Chondrocyte (in vitro differentiated cells): ENCODE data around the gene CDK2AP2. TPM values are rescaled to one million over a fixed set of nuclear protein-coding genes. Genes with fewer than 3 reads are reported as not detected.
"Not testable (repeated sequence)": the region's sequence is repeated elsewhere in the genome, so short reads cannot be mapped to it uniquely, and the experiment has no call there.

ENCODE experiments used
- DNase-seq: peaks from one replicate; pipeline ENCODE4 v3.0.0; 2021; ENCODE audit warnings: mixed read lengths, low spot score
- H3K27ac Mint-ChIP-seq: one replicate; pipeline ENCODE4 v1.8.0; 2021; ENCODE audit warnings: mild to moderate bottlenecking, moderate library complexity, mixed read lengths; ENCODE audit not compliant: unreplicated experiment
- H3K27me3 Mint-ChIP-seq: 2 replicates; pipeline ENCODE4 v1.8.0; 2021; ENCODE audit warnings: low read depth, mixed read lengths
- H3K36me3 Mint-ChIP-seq: 2 replicates; pipeline ENCODE4 v1.8.0; 2021; ENCODE audit warnings: low read depth, mixed read lengths
- H3K4me1 Mint-ChIP-seq: 2 replicates; pipeline ENCODE4 v1.8.0; 2021; ENCODE audit warnings: low read depth, mild to moderate bottlenecking, mixed read lengths
- H3K4me3 Mint-ChIP-seq: one replicate; pipeline ENCODE4 v1.8.0; 2021; ENCODE audit warnings: mild to moderate bottlenecking, moderate library complexity, mixed read lengths; ENCODE audit not compliant: unreplicated experiment
- H3K9me3 Mint-ChIP-seq: 2 replicates; pipeline ENCODE4 v1.8.0; 2021; ENCODE audit warnings: low read depth, mixed read lengths
- total RNA-seq: library from RNA; stranded (reverse); gene quantifications from 3 replicates; pipeline ENCODE4 v1.2.1, GENCODE V29; 2021
- TF ChIP-seq, protein P1 (sequence below): fragments of 200-600 bp; sonication (generic); IDR thresholded peaks from 2 replicates; pipeline ENCODE4 v1.5.0; 2021; ENCODE audit warnings: antibody characterized with exemption, mild to moderate bottlenecking, moderate library complexity

Gene CDK2AP2
- total RNA-seq, 1 donor from 2014 or later = 42.5 TPM

- no peak overlapping the region for H3K4me3 Mint-ChIP-seq
- H3K27ac Mint-ChIP-seq = no peak overlapping the region
- H3K4me1 Mint-ChIP-seq = peaks cover 6% of the 10 kb centered on the region
- H3K36me3 Mint-ChIP-seq = peaks cover 9% of the 10 kb centered on the region
- no peaks in the 10 kb centered on the region for H3K9me3 Mint-ChIP-seq
- no peaks in the 10 kb centered on the region for H3K27me3 Mint-ChIP-seq
- DNase-seq = no peak
- TF ChIP-seq, protein P1, sequence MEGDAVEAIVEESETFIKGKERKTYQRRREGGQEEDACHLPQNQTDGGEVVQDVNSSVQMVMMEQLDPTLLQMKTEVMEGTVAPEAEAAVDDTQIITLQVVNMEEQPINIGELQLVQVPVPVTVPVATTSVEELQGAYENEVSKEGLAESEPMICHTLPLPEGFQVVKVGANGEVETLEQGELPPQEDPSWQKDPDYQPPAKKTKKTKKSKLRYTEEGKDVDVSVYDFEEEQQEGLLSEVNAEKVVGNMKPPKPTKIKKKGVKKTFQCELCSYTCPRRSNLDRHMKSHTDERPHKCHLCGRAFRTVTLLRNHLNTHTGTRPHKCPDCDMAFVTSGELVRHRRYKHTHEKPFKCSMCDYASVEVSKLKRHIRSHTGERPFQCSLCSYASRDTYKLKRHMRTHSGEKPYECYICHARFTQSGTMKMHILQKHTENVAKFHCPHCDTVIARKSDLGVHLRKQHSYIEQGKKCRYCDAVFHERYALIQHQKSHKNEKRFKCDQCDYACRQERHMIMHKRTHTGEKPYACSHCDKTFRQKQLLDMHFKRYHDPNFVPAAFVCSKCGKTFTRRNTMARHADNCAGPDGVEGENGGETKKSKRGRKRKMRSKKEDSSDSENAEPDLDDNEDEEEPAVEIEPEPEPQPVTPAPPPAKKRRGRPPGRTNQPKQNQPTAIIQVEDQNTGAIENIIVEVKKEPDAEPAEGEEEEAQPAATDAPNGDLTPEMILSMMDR = no peak
Measured at GRCh38 chr11:67490727-67491065, 17.3 kb downstream of the CDK2AP2 start.

DNA sequence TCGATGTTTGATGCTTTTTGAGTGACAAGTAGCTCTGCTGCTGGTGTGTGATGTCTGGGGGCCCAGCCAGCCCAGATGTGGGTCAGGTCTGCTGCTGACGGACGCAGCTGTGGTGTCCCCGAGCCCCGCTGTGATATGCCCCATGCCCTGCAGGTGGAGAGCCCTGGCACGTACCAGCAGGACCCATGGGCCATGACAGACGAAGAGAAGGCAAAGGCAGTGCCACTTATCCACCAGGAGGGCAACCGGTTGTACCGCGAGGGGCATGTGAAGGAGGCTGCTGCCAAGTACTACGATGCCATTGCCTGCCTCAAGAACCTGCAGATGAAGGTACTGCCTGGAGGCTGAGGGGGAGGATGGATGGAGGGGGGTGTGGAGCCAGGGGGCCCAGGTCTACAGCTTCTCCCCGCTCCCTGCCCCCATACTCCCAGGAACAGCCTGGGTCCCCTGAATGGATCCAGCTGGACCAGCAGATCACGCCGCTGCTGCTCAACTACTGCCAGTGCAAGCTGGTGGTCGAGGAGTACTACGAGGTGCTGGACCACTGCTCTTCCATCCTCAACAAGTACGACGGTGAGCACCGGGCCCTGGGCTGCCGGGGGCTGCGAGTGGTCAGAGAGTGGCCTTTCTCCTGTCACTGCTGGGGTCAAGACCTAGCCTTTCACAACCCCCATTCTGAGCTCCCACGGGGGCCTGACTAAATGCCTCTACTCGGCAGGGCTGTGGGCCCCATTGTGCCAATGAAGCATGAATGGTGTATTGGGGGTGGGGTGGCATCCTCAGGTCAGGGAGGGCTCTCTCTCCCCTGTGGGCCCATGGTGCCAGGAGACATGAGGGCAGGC lies 17.9 kb downstream of the CDK2AP2 start:
- Mint-ChIP-seq H3K27ac (no peak overlapping the region), H3K9me3 (no peaks in the 10 kb centered on the region), H3K27me3 (no peaks in the 10 kb centered on the region), H3K4me1 (peaks cover 8% of the 10 kb centered on the region), H3K36me3 (peaks cover 9% of the 10 kb centered on the region), H3K4me3 (no peak overlapping the region)
- no peak for DNase-seq
- TF ChIP-seq, protein P1 = no peak

DNA sequence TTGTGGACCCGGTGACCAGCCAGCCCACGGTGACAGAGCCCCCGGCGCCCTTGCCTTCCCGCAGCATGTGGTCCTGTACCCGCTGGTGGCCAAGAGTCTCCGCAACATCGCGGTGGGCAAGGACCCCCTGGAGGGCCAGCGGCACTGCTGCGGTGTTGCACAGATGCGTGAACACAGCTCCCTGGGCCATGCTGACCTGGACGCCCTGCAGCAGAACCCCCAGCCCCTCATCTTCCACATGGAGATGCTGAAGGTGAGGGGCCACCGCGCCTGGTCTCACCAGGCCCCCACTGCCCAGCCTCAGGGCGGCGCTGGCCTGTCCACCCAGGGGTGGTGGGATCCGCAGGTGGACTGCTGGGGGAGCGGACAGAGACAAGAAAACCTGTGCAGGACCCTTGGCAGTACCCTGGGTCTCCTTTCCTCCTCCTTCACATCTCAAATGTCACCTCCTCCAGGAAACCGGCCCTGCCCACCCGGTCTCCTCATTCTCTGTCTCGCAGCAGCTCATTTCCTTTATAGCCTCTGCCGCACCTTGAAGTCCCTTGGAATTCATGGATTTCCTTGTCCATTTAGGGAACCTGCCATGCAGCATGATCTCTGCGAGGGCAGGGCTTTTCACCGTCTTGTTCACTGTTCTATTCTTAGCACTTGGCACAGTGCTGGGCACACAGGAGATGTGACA lies 18.6 kb downstream of the CDK2AP2 start:
- H3K9me3 Mint-ChIP-seq = no peaks in the 10 kb centered on the region
- H3K27me3 Mint-ChIP-seq = no peaks in the 10 kb centered on the region
- H3K36me3 Mint-ChIP-seq = peaks cover 9% of the 10 kb centered on the region
- TF ChIP-seq, protein P1 = no peak
- H3K4me3 Mint-ChIP-seq = no peak overlapping the region
- no peak overlapping the region for H3K27ac Mint-ChIP-seq
- H3K4me1 Mint-ChIP-seq = peaks cover 15% of the 10 kb centered on the region
- DNase-seq = peak; percentile 94

DNA sequence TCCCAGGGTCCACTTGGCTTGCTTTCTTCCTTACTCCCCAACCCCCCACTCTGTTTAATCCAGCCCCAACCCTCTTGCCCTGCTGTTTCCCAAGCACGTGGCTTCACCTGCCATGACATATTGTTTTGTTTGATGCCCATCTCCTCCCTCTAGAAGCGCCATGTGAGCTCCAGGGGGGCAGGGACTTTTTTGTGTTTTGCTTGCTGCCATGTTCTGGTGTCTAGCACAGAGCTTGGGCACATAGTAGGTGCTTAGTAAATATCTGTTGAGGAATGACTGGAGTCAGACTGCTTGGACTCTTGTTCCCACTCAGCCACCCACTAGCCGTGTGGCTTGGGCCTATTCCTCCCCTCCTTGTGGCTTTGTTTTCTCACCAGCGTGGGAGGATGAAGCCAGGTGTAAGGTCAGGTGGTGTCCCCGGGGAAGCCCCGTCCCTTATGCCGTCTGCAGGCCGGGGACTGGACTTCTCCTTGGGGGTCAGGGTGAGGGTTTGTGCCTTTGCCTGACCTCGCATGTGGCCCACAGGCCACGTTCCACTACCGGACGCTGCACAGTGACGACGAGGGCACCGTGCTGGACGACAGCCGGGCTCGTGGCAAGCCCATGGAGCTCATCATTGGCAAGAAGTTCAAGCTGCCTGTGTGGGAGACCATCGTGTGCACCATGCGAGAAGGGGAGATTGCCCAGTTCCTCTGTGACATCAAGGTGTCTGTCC lies 21.3 kb downstream of the CDK2AP2 start:
- Mint-ChIP-seq H3K27ac (no peak overlapping the region), H3K4me3 (no peak overlapping the region), H3K27me3 (no peaks in the 10 kb centered on the region), H3K9me3 (no peaks in the 10 kb centered on the region), H3K36me3 (peaks cover 9% of the 10 kb centered on the region), H3K4me1 (peaks cover 37% of the 10 kb centered on the region)
- TF ChIP-seq, protein P1 = no peak
- DNase-seq = no peak

- not testable (repeated sequence) for H3K4me3 Mint-ChIP-seq
Measured at GRCh38 chr11:67485873-67486361, 22.0 kb downstream of the CDK2AP2 start.

More at GRCh38 chr11:67485873-67486361, 22.0 kb downstream of the CDK2AP2 start:
- not testable (repeated sequence) for H3K27ac Mint-ChIP-seq, H3K27me3 Mint-ChIP-seq, DNase-seq, H3K36me3 Mint-ChIP-seq, H3K9me3 Mint-ChIP-seq
- H3K4me1 Mint-ChIP-seq = peaks cover 37% of the 10 kb centered on the region
